NCI-H345 treated with DMSO at 0.1 percent for 48 hours (cell line): ENCODE data around the gene RAB40B.

Experiments
- DNase-seq: peaks from one replicate; lab custom pipeline; 2025; ENCODE audit not compliant: unreplicated experiment; lab: John Stamatoyannopoulos, UW

RAB40B gene

DNA sequence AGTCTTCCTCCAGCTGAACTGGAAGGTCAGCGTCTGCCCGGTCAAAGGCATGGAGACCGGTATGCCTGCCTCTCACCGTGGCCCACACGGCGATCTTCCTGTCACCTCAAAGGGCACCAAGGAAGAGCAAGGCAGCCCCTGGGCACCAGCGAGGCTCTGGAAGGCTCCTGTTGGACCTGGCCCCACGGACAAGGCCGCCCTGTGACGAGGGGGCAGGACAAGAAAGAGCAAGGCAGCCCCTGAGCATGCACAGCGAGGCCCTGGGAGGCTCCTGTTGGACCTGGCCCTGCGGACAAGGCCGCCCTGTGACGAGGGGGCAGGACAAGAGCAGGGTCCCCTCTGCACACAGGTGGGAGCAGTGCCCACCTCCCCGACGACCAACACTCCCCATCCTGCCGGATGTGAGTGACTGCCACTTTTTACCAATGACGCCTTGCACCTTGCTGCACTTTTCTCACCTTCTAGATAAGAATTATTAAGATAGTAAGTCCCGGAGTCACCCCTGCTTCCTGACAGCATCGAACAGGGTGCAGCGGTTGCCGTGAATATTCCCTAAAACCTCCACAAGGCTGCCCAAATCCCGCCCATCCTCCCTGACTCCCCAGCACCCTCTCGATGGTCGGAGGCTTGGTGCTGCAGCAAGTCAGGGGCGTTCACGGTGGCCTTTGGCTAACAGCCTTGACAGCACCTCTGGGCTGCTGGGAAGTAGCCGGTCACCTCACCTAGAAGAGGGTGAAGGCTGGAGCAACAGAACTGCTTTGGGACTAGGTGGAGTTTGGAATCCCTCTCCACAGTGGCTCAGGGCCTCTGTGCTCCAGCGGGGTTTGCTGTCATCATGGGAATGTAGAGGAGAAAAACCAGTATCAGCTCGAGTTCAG lies 44.6 kb downstream of the RAB40B start:
- no peak for DNase-seq

DNA sequence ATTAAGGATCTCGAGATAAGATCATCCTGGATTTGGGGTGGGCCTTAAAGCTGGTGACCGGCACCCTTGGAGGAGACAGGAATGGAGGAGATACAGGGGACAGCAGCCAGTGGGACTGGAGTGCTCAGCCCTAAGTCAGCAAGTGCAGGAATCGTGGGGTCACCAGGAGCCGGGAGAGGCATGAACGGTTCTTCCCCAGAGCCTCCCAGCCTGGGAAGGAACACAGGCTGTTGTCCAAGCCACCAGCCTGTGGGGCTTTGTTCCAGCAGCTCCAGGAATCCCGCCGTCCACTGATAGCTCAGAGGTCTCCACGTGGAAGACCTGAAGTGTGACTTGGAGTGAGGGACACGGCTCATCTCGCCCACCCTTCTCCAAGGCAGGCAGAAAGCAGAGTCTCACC lies 47.8 kb downstream of the RAB40B start:
- no peak for DNase-seq

DNA sequence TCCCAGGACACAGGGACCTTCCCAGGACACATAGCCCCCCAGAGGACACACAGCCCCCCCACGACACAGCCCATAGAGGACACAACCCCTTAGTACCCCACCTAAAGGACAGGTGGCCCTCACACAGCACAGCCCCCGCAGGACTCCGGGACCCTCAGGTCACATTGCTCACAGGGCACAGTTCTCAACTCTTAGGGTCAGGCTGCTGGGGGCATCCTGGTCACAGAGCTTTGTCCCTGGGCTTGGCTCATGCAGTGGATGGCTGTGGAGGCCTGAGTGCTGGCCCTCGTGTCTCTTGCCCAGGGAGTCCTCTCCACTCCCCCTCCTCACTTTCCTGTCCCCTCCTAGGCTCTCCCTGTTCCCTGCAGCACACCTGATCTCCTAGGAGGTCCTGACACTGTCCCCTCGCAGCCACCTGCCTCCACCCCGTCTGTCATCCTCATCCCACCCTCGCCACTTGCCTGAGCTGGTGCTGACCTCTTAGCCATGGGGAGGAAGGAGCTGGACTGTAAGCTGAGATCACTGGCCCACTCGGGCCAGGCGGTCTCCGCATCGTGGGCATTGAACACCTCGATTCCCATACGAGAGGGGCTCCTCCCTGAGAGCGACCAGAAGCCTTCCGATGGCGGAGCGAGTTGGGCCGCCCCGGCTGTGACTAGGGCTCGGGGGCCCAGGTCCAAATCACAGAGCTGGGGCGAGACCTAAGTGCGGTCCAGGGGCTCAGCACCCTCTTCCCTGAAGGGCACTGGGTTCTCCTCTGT lies 48.8 kb downstream of the RAB40B start:
- no peak for DNase-seq

DNA sequence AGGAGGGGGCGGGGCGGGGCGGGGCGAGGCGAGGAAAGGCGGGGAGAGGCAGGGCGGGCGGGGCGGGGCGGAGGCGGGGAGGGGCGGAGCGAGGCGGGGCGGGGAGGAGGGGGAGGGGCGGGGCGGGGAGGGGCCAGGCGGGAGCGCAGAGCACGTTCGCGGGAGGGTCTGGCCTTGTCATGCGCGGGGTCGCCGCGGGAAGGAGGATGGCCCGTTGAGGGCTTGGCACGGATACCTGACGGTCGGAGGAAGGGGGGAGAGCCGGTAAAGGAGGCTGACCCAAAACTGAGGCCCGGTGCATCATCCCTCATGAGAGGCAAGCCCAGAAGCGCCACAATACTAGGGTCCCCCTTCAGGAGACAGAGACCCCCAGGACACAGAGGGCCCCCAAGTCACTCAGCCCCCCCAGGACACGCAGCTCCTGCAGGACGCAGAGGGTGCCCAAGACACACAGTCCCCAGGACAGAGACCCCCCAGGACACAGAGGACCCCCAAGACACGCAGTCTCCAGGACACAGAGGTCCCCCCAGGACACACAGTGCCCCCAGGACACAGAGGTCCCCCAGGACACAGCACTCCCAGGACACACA lies 49.7 kb downstream of the RAB40B start:
- DNase-seq: peak; percentile 18

DNA sequence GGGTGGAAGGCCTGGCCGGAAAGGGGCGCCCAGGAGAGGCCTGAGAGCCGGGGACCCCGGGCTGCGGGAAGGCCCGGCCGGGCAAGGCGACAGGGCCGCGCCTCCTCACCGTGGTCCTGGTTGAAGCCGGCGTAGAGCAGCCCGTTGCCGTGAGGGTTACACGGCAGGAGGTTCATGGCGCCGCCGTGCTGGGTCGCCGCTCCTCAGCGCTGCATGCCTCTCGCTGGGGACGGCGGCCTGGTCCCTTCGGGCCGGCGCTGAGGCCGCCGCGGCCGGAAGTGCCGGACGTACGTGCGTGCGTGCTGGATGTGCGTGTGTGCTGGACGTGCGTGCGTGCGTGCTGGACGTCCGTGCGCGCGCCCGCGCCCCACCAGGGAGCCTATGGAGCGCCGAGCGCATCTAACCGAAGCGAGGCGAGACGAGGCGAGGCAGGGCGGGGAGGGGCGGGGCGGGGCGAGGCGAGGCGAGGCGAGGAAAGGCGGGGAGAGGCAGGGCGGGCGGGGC lies 50.3 kb downstream of the RAB40B start, which contains the start of gene WDR45B:
Gene WDR45B (minus strand): TSS at position 280 of the 504 bp plus-strand sequence. CDS start 104 bp downstream, at position 176.
- peak; percentile 80 for DNase-seq

DNA sequence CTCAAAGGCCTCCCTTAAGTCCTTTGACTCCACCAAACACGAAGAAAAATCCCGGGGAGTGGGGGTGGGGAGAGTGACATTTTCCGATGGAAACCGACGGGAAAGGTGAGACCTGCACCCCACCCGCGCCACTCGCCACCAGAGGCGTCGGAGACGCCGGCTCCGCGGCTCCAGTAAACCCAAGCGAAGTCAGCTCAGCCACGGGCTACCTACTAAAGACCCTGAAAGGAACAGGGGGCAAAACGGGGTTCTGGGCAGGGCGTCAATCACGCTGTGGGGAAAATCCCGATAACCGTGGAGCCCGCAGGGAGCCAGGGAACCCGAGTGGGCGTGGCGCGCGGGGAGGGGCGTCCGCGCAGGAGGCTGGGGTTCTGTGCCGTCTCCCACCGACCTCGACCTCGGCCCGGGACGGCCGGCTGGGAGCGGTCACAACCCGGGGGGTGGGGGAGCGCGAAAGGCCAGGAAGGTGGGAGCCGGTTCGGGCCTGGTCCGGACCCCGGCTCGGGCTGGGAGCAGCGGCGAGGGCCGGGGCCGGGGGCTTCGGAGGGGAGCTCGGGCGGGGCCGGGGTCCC lies 50.8 kb downstream of the RAB40B start:
- no peak for DNase-seq

DNA sequence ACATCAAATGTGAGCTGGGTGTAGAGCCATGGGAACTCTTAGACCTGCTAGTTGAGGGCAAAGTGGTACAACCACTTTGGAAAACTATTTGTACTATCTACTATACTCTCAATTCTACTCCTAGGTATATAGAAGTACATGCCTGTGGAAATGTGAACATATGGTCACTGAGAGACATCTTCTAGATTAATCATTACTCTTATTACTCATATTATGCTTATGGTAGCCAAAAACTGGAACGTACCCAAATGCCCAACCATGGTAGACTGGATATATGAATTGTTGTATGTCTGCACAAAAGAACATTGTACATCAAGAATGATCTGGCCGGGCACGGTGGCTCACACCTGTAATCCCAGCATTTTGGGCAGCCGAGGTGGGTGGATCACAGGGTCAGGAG lies 53.0 kb downstream of the RAB40B start:
- DNase-seq: no peak

DNA sequence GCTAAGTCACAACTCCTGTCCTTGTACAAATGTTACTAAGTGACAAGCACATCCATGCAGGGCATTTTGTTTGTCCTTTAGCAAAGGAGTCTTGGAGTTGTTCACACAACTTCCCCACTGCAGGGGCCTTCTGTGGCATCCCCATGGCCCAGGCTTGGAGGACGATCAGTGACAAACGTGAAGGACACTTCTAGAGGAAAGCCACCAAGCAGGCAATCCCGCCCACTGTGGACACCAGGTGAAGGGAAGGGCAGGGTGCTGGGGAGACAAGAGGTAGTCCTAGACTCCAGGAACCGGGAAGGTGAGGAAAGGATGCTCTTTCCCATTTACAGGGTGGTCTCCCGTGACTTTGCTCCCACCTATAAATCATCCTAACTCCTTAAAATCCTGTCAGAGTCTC lies 54.4 kb downstream of the RAB40B start:
- DNase-seq: no peak

DNA sequence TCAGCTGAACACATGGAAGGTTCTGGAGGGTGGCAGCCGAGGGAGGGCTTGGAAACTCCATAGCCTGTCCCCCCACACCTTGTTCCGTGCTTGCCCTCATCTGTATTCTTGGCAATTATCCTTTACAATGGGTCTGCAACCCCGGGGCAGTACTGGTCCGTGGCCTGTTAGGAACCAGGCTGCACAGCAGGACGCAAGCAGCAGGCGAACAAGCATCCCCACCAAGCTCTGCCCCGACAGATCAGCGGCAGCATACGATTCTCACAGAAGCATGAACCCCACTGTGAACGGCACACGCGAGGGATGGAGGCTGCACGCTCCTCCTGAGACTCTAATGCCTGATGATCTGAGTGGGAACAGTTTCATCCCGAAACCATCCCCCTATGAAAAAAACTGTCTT lies 56.5 kb downstream of the RAB40B start:
- DNase-seq: no peak

DNA sequence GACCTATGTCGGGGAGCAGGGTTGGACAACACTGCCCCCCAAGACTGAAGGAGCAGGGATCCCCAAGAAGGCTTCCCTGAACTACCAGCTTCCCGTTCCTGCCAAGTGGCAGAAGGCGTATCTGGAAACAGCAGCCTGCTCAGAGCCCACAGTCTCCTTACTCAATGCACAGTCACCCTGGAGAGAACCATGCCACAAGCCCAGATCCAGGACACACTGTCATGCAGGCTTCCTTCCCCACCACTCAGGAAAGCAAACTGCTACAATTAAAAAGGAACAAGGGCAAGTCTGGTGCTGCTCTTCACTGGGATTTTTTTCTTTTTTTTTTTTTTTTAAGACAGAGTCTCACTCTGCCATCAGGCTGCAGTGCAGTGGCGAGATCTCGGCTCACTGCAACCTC lies 58.5 kb downstream of the RAB40B start:
- DNase-seq: no peak

DNA sequence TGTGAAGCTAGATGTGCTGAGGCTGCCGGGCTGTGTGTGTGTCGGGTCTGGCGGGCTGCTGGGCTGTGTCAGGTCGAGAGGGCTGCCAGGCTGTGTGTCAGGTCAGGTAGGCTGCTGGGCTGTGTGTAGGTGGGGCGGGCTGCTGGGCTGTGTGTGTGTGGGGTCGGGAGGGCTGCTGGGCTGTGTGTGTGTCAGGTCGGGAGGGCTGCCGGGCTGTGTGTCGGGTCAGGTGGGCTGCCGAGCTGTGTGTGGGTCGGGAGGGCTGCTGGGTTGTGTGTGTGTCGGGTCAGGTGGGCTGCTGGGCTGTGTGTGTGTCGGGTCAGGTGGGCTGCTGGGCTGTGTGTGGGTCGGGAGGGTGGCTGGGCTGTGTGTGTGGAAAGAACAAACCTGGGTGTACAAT lies 58.9 kb downstream of the RAB40B start:
- DNase-seq: no peak

DNA sequence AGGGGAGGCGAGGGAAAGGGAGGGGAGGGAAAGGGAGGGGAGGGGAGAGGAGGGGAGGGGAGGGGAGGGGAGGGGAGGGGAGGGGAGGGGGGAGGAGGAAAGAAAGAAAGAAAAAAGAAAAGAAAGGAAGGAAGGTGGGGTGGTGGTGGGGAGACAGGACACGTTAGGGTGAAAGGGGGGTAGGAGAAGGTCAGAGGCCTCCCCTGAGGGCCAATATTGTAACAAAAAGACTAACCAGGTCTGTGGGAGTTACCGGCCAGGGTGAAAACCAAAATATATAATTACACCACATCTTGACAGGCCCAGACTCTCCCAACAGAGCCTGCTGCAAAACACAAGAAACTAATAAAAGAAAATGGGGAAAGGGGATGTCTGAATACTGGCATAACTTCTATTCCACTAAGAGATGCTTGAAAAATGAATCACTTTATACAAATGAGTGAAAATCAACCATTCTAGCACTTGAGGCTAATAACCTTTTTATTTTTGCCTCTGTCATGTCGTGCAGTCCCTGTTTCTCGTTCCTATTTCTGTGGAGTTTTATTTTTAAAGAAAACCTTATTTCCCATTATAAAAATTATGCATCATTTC lies 60.2 kb downstream of the RAB40B start:
- DNase-seq: no peak

DNA sequence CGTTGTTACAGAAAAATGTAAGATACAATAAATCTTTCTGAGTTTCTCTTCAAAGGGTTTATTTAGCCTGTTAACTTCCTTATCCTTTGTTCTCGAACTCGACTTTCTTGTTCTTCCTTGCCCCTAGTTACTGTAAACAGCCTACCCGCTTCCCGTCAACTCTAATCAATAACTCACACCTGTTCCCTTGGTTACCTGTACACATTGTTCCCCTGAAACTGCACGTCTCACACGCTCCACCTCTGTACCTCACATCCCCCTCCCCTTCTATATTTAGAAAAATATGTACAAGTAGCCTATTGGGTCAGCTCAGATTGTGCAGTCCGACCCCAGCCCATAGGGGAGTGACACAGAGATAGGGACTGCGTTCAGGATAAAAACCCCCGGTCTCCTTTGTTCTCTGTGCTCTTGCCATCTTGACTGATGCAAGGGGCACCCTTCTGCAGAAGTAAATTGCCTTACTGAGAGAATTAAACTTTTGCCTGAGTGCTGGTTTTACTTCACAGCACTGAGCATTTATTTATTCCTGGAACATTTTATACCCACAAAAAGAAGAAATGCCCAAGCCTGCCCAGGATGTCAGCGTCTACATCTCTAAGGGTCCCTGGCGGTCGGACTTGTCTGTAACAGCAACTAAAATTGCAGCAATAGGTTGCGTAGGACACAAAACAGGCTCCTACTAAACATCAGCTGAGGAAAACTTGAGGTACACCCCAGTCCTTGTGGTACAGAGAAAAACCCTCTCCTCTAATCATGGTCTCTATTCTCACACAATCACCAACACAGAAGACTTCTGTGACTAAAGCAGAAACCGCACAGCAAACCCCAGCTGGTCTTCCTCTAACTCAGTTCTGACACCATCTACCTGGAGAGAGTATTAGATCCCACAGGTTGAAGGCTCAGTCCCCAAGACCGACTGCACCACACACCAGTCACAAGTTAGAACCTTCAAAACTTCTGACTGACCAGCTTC lies 61.6 kb downstream of the RAB40B start:
- no peak for DNase-seq

DNA sequence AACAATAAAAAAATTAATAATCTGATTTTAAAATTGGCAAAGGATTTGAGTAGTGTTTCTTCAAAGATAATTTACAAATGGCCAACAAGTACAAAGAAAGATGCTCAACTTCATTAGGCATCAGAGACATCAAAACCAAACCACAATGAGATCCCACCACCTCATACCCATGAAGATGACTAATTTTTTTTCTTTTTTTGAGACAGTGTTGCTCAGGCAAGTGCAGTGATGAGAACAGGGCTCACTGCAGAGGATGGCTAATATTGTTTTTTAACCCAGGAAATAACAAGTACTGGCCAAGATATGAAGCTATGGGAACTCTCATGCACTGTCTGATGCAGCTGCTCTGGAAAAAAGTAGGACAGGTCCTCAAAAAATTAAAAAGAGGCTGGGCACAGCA lies 65.2 kb downstream of the RAB40B start:
- DNase-seq: no peak

DNA sequence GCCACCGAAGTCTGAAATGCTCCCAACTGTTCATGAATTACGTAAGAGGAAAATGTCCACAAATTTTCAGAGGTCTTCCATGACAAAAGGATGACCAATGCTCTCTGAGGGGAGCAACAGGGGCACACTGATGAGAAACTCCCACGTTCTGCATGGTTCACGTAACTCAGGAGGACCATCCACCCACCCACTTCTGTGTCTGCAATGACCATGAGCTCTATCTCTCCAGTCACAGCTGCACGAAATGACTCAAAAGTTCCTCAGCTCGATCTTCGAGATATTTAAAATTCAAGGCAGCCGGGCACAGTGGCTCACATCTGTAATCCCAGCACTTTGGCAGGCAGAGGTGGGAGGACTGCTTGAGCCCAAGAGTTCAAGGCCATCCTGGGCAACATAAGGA lies 66.0 kb downstream of the RAB40B start:
- DNase-seq: no peak

DNA sequence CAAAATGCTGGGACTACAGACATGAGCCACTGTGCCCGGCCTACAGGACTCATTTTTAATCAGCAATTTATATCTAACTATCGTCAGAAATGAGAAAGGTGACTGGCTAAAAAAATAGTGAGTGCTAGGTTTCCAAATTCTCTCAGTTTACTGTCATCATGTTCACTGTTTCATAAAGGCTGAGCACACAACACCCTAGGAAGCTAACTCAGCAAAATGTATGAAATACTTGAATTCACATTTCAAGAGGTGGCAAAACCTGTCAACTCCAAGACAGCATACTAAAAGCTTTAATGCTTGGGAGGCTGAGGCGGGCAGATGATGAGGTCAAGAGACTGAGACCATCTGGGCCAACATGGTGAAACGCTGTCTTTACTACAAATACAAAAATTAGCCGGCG lies 67.0 kb downstream of the RAB40B start:
- DNase-seq: no peak

DNA sequence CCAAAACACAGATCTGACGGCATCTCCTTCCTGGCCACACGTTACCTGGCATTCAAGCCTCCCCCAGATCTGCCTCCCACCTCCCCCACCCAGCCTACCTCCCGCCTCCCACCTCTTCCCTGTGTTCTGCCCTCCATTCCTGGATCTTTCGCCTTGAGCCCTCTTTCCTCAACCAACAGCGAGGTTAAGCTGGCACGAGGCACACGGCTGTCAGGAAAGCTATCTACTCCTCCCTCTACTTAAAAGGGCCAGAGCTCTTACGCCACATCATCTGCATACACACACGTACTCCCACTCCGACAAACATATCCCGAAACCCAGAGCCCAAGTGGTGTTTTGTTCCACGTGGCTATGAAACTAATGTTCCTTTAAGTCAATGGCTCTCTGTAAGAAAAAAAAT lies 68.3 kb downstream of the RAB40B start:
- DNase-seq: no peak

DNA sequence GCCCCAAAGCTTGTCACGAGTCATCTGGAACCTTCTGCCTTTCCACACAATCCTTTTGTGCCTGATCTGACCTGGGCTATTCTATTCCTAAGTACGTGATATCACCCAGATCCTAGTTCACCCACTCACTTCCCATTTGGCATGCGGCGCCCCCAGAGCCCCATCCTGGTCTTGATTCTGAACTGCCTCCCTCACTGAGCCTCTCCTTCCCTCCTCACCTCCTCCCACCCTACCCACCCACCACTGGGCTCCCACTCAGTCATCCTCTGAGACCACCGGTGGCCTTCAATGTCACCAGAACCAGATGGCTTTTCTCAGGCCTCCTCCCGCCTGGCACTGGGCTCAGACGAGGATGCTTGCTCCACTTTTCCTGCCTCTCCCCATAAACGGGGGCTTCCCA lies 68.8 kb downstream of the RAB40B start:
- DNase-seq: no peak

DNA sequence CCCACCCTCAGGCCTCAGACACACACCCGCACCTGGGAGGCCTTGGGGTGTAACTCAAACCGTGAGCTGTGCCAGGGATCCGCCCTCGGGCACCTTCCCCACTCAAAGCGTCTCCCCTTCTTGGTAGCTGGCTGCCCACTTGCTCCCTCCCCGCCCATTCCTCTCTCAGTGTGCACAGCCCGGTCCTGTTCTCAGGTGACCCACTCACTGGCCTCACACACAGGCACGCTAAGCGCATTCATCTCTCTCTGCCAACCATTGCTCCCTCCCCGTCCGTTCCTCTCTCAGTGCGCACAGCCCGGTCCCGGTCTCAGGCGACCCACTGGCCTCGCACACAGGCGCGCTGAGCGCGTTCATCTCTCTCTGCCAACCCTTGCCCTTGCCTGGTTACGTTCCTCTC lies 71.1 kb downstream of the RAB40B start:
- no peak for DNase-seq

DNA sequence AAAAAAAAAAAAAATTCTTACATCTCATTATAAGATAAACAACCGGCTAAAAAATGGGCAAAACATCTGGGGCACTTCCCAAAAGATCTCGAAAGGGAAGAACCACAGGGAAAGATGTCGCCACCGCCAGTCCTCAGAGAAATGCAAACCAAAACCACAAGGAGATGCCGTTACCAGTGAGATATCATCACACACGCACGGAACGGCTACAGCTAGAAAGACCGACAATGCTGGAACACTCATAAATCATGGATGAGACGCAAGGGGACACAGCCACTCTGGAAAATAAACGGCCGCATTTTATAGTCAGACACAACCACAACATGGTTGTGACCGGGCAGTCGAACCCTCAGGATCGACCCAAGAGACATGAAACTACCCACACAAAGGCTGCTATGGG lies 74.8 kb downstream of the RAB40B start:
- no peak for DNase-seq
